ENCODE results near the gene BTBD16. TPM values are rescaled to one million over a fixed set of nuclear protein-coding genes. Genes with fewer than 3 reads are reported as not detected.

Gene BTBD16
- total and polyA plus RNA-seq, 4 experiments from 2014 or later = 0.09 TPM; not detected in 3

- no peaks in the 10 kb centered on the region for H3K9me3 Mint-ChIP-seq
- no peaks in the 10 kb centered on the region for H3K36me3 Mint-ChIP-seq
- CTCF ChIA-PET (ENCODE audit: partially characterized antibody) = interaction anchor here (0.9 to 4.4 kb wide), 7 partner anchors 39 to 224 kb away, joined by 3 to 185 read pairs (median 10); no protein-coding TSS in a partner anchor
These were observed 70.2 kb downstream of the BTBD16 start for GRCh38 chr10:122341141-122341810.

GRCh38 chr10:122342293-122343134 is 71.4 kb downstream of the BTBD16 start:
- ChIA-PET POLR2A (ENCODE audit: partially characterized antibody) (interaction anchor here (1.0 to 1.4 kb wide), 2 partner anchors 92 to 93 kb away, joined by 4 to 5 read pairs; no protein-coding TSS in a partner anchor), CTCF (ENCODE audit: partially characterized antibody) (interaction anchor here (0.6 to 4.4 kb wide), 30 partner anchors 9 to 228 kb away, joined by 3 to 185 read pairs (median 4); partner anchors contain the start of gene PLEKHA1)
- Histone ChIP-seq H3K4me3 (ENCODE audit: low read length in 2 of 2) (no peak overlapping the region), H3K27ac (ENCODE audit: low read depth, low read length) (no peak overlapping the region), H3K27me3 (ENCODE audit: insufficient read depth, low read length) (no peaks in the 10 kb centered on the region), H3K9me3 (ENCODE audit: control insufficient read depth in 1 of 2, low read length in 2 of 2) (no peaks in the 10 kb centered on the region), H3K4me1 (ENCODE audit: insufficient read depth, low read length) (no peaks in the 10 kb centered on the region), H3K36me3 (ENCODE audit: insufficient read depth, low read length) (no peaks in the 10 kb centered on the region)
- Mint-ChIP-seq H3K27ac (peak overlapping the region in 2 of 7 donors; percentile 50 to 75), H3K4me3 (no peak overlapping the region), H3K27me3 (peaks cover 0 to 1% of the 10 kb centered on the region in 2 donors), H3K4me1 (peaks cover 3 to 9% (median 6%) of the 10 kb centered on the region in 4 donors), H3K36me3 (no peaks in the 10 kb centered on the region), H3K9me3 (no peaks in the 10 kb centered on the region)
- intact Hi-C loops (cut with micrococcal nuclease) = loop anchor here (1.0 kb wide), 4 partner anchors 44 to 223 kb away; no protein-coding TSS in a partner anchor
- DNase-seq = peak; percentile 58 to 68 (median 65)

More at GRCh38 chr10:122341141-122341810, 70.2 kb downstream of the BTBD16 start:
- Histone ChIP-seq H3K27ac (ENCODE audit: low read depth, low read length) (no peak overlapping the region), H3K4me1 (ENCODE audit: insufficient read depth, low read length) (no peaks in the 10 kb centered on the region), H3K9me3 (ENCODE audit: control insufficient read depth in 1 of 2, low read length in 2 of 2) (no peaks in the 10 kb centered on the region), H3K36me3 (ENCODE audit: insufficient read depth, low read length) (no peaks in the 10 kb centered on the region), H3K27me3 (ENCODE audit: insufficient read depth, low read length) (no peaks in the 10 kb centered on the region), H3K4me3 (ENCODE audit: low read length in 2 of 2) (no peak overlapping the region)
- POLR2A ChIA-PET (ENCODE audit: partially characterized antibody) = interaction anchor here (0.7 kb wide), 1 partner anchor 93 kb away, joined by 3 read pairs; no protein-coding TSS in a partner anchor
- intact Hi-C loops (cut with micrococcal nuclease) = no loop called here
- H3K27me3 Mint-ChIP-seq = peaks cover 0 to 1% of the 10 kb centered on the region in 2 donors
- H3K27ac Mint-ChIP-seq = no peak overlapping the region
- DNase-seq = no peak
- H3K4me1 Mint-ChIP-seq = peaks cover 3 to 9% (median 6%) of the 10 kb centered on the region in 4 donors
- H3K4me3 Mint-ChIP-seq = no peak overlapping the region

- DNase-seq = no peak
- Mint-ChIP-seq H3K9me3 (no peaks in the 10 kb centered on the region), H3K27me3 (peaks cover 0 to 1% of the 10 kb centered on the region in 2 donors), H3K27ac (no peak overlapping the region), H3K4me3 (no peak overlapping the region), H3K36me3 (no peaks in the 10 kb centered on the region), H3K4me1 (peaks cover 3 to 9% (median 6%) of the 10 kb centered on the region in 4 donors)
- no peaks in the 10 kb centered on the region for H3K36me3 ChIP-seq (ENCODE audit: insufficient read depth, low read length)
- H3K4me3 ChIP-seq (ENCODE audit: low read length in 2 of 2) = no peak overlapping the region
- no peaks in the 10 kb centered on the region for H3K27me3 ChIP-seq (ENCODE audit: insufficient read depth, low read length)
- H3K9me3 ChIP-seq (ENCODE audit: control insufficient read depth in 1 of 2, low read length in 2 of 2) = no peaks in the 10 kb centered on the region
- ChIA-PET POLR2A (ENCODE audit: partially characterized antibody) (interaction anchor here (1.0 to 1.4 kb wide), 2 partner anchors 91 to 93 kb away, joined by 4 to 5 read pairs; no protein-coding TSS in a partner anchor), CTCF (ENCODE audit: partially characterized antibody) (interaction anchor here (0.6 to 4.4 kb wide), 34 partner anchors 8 to 227 kb away, joined by 3 to 185 read pairs (median 4); partner anchors contain the start of gene PLEKHA1)
- H3K27ac ChIP-seq (ENCODE audit: low read depth, low read length) = no peak overlapping the region
- H3K4me1 ChIP-seq (ENCODE audit: insufficient read depth, low read length) = no peaks in the 10 kb centered on the region
- intact Hi-C loops (cut with micrococcal nuclease) = no loop called here
These were observed 72.2 kb downstream of the BTBD16 start for GRCh38 chr10:122343135-122343800.

- Mint-ChIP-seq H3K27ac (peak overlapping the region in 1 of 7 donors; percentile 59), H3K4me1 (peaks cover 3 to 9% (median 6%) of the 10 kb centered on the region in 4 donors), H3K9me3 (no peaks in the 10 kb centered on the region), H3K27me3 (peaks cover 0 to 1% of the 10 kb centered on the region in 2 donors), H3K4me3 (no peak overlapping the region), H3K36me3 (no peaks in the 10 kb centered on the region)
- H3K4me3 ChIP-seq (ENCODE audit: low read length in 2 of 2) = no peak overlapping the region
- ChIA-PET CTCF (ENCODE audit: partially characterized antibody) (interaction anchor here (0.9 to 4.4 kb wide), 14 partner anchors 9 to 226 kb away, joined by 3 to 185 read pairs (median 4); partner anchors contain the start of gene PLEKHA1), POLR2A (ENCODE audit: partially characterized antibody) (no interaction called here)
- no peaks in the 10 kb centered on the region for H3K9me3 ChIP-seq (ENCODE audit: control insufficient read depth in 1 of 2, low read length in 2 of 2)
- H3K27me3 ChIP-seq (ENCODE audit: insufficient read depth, low read length) = no peaks in the 10 kb centered on the region
- H3K27ac ChIP-seq (ENCODE audit: low read depth, low read length) = no peak overlapping the region
- no peak for DNase-seq
- no peaks in the 10 kb centered on the region for H3K36me3 ChIP-seq (ENCODE audit: insufficient read depth, low read length)
- H3K4me1 ChIP-seq (ENCODE audit: insufficient read depth, low read length) = no peaks in the 10 kb centered on the region
- intact Hi-C loops (cut with micrococcal nuclease) = no loop called here
These were observed 72.8 kb downstream of the BTBD16 start for GRCh38 chr10:122343936-122344335.

GRCh38 chr10:122344741-122345258 is 73.7 kb downstream of the BTBD16 start:
- intact Hi-C loops (cut with micrococcal nuclease) = no loop called here
- Mint-ChIP-seq H3K9me3 (no peaks in the 10 kb centered on the region), H3K27me3 (peaks cover 0 to 1% of the 10 kb centered on the region in 2 donors), H3K27ac (no peak overlapping the region), H3K4me3 (no peak overlapping the region), H3K36me3 (no peaks in the 10 kb centered on the region), H3K4me1 (peaks cover 3 to 9% (median 6%) of the 10 kb centered on the region in 4 donors)
- Histone ChIP-seq H3K4me3 (ENCODE audit: low read length in 2 of 2) (no peak overlapping the region), H3K4me1 (ENCODE audit: insufficient read depth, low read length) (no peaks in the 10 kb centered on the region), H3K27me3 (ENCODE audit: insufficient read depth, low read length) (no peaks in the 10 kb centered on the region), H3K27ac (ENCODE audit: low read depth, low read length) (no peak overlapping the region), H3K9me3 (ENCODE audit: control insufficient read depth in 1 of 2, low read length in 2 of 2) (no peaks in the 10 kb centered on the region), H3K36me3 (ENCODE audit: insufficient read depth, low read length) (no peaks in the 10 kb centered on the region)
- ChIA-PET CTCF (ENCODE audit: partially characterized antibody) (interaction anchor here (0.7 to 4.4 kb wide), 8 partner anchors 21 to 220 kb away, joined by 3 to 185 read pairs (median 4); no protein-coding TSS in a partner anchor), POLR2A (ENCODE audit: partially characterized antibody) (no interaction called here)
- DNase-seq = no peak

- H3K4me3 ChIP-seq (ENCODE audit: low read length in 2 of 2) = no peak overlapping the region
- peak overlapping the region in 1 of 7 donors; percentile 18 for H3K27ac Mint-ChIP-seq
- no peaks in the 10 kb centered on the region for H3K9me3 ChIP-seq (ENCODE audit: control insufficient read depth in 1 of 2, low read length in 2 of 2)
- H3K4me1 ChIP-seq (ENCODE audit: insufficient read depth, low read length) = no peaks in the 10 kb centered on the region
- H3K36me3 Mint-ChIP-seq = no peaks in the 10 kb centered on the region
- peaks cover 0 to 2% of the 10 kb centered on the region in 2 donors for H3K27me3 Mint-ChIP-seq
- intact Hi-C loops (cut with micrococcal nuclease) = no loop called here
- H3K9me3 Mint-ChIP-seq = no peaks in the 10 kb centered on the region
- ChIA-PET POLR2A (ENCODE audit: partially characterized antibody) (interaction anchor here (0.6 kb wide), 1 partner anchor 47 kb away, joined by 3 read pairs; no protein-coding TSS in a partner anchor), CTCF (ENCODE audit: partially characterized antibody) (interaction anchor here (1.0 to 2.1 kb wide), 2 partner anchors 89 to 219 kb away, joined by 3 to 11 read pairs; no protein-coding TSS in a partner anchor)
- no peak for DNase-seq
- H3K4me3 Mint-ChIP-seq = no peak overlapping the region
- no peak overlapping the region for H3K27ac ChIP-seq (ENCODE audit: low read depth, low read length)
- H3K36me3 ChIP-seq (ENCODE audit: insufficient read depth, low read length) = no peaks in the 10 kb centered on the region
- no peaks in the 10 kb centered on the region for H3K27me3 ChIP-seq (ENCODE audit: insufficient read depth, low read length)
- peaks cover 3 to 9% (median 6%) of the 10 kb centered on the region in 4 donors for H3K4me1 Mint-ChIP-seq
These were observed 75.3 kb downstream of the BTBD16 start for GRCh38 chr10:122346326-122346950.
